IPS DF 6.9 (cell line): Measurements from ENCODE around the gene TMEM209.

Experiments used
- DNase-seq: peaks from one replicate; pipeline ENCODE4 v3.0.0-alpha.2; 2013; ENCODE audit warnings: low read depth, low spot score
- H3K27ac ChIP-seq: one replicate; pipeline ENCODE4 v1.5.1; 2013; ENCODE audit warnings: low read length, control low read depth
- H3K27me3 ChIP-seq: 2 replicates; pipeline ENCODE4 v1.6.1; 2013; ENCODE audit warnings: mild to moderate bottlenecking, low read length; ENCODE audit not compliant: control insufficient read depth, insufficient read depth
- H3K36me3 ChIP-seq: 2 replicates; pipeline ENCODE4 v1.6.1; 2013; ENCODE audit warnings: low read length; ENCODE audit not compliant: control insufficient read depth, insufficient read depth
- H3K4me1 ChIP-seq: 2 replicates; pipeline ENCODE4 v1.6.1; 2013; ENCODE audit warnings: low read length; ENCODE audit not compliant: control insufficient read depth, insufficient read depth
- H3K4me3 ChIP-seq: 2 replicates; pipeline ENCODE4 v1.5.1; 2013; ENCODE audit warnings: mild to moderate bottlenecking, low read length
- H3K9me3 ChIP-seq: 2 replicates; pipeline ENCODE4 v1.6.1; 2013; ENCODE audit warnings: low read length, inconsistent platforms; ENCODE audit not compliant: control insufficient read depth, insufficient read depth
- WGBS: extraction: QIAGEN DNeasy Blood & Tissue Kit; methylation state at CpG from one replicate; pipeline ENCODE4 v1.1.7; 2013; ENCODE audit warnings: mixed read lengths, missing lambda C conversion rate; ENCODE audit not compliant: insufficient read length, insufficient coverage; 5-methylcytosine and 5-hydroxymethylcytosine counted together

The TMEM209 gene

DNA sequence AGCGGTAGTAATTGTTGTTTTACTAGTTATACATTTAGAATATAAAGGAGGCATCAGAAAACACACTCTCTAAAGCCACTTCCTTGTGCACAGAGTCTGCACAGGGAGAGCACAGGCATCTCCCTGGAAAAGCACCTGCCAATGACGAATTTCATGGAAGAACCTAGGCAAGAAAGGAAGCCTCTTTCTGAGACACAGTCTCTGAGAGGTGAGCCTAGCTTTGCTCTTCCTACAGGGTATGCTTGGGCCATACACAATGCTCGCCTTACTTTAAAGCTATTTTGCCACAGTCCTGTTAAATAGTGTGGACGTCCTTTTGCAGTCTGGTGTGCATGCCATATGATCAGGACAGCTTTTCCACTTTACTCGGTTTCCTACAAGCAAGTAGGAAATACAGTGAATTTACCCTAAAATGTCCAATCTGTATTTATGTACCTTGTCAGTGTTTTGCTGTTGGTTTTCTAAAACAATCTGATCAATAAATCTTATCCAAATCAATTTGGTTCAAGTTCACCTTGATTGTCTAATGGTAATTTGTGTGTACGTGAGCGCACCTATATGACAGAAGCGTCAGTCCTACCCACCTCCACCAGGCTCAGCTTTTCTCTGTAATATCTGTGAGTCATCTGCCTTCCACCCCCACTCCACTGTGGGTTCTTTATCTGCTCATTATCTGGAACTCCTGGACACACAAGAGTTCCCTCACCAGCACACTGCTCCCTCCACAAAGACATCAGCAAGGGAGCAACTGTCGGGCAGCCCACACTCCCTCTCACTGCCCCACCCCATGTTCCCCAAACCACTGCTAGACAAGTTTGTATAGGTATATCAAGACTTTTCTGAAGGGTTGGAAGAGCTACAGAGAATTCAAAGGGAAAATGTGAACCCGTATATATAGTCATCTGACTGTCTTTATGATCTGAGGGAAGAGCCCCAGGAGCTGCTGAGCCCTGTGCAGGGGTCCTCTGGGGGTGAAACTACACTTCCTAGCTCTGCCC lies 69.7 kb downstream of the TMEM209 start:
- H3K27me3 ChIP-seq = no peaks in the 10 kb centered on the region
- H3K27ac ChIP-seq = no peak overlapping the region
- H3K4me3 ChIP-seq = no peak overlapping the region
- H3K4me1 ChIP-seq = no peaks in the 10 kb centered on the region
- no peaks in the 10 kb centered on the region for H3K36me3 ChIP-seq
- H3K9me3 ChIP-seq = no peaks in the 10 kb centered on the region
- no peak for DNase-seq
- WGBS = no CpG with 5 or more reads among the region's 10 CpGs

DNA sequence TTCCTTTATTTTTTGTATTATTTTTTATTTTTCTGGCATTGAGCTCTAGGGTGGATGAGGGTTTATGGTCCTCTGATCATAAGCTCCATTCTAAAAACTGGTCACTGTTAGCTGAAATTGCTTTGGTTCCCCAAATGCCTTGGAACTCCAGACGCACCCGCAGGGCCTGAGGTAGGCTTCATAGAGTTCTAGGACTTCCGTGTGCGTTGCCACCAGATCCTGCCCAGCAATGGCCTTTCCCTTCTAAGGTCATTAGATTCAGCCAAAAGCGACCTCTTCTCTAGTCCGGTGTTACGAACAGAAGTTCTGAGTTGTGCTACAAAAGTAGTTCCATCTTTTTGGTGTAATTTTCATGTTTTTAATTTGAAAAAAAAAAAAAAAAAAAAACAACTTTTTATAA lies 70.5 kb downstream of the TMEM209 start:
- Histone ChIP-seq H3K9me3 (no peaks in the 10 kb centered on the region), H3K27me3 (no peaks in the 10 kb centered on the region), H3K36me3 (no peaks in the 10 kb centered on the region), H3K27ac (no peak overlapping the region), H3K4me3 (no peak overlapping the region), H3K4me1 (no peaks in the 10 kb centered on the region)
- no CpG with 5 or more reads among the region's 7 CpGs for WGBS
- no peak for DNase-seq

DNA sequence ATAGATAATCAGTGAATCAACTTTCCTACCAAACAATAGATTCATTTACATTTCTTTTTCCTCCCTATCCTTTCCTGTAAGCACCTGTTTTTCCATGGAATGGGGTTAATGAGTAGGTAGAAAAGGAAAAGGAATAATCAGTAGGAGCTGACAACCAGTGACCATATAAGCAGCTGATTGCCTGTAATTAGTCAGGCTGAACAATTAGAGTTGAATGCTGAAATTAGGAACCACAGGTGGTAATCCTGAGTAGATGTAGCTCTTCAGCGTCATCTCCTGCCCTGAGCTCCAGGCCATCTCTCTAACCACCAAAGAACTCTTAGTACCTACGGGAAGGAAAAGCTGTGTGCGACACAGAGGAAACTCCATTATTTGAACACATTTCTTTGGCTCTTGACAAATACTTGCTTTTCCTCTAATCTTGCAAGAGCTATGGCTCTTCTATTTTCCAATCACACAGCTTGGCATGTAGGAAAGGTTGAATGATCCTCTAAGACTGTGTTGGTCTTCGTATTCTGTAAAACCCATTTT lies 71.0 kb downstream of the TMEM209 start:
- H3K4me3 ChIP-seq = no peak overlapping the region
- no CpG with 5 or more reads among the region's 4 CpGs for WGBS
- H3K27ac ChIP-seq = no peak overlapping the region

DNA sequence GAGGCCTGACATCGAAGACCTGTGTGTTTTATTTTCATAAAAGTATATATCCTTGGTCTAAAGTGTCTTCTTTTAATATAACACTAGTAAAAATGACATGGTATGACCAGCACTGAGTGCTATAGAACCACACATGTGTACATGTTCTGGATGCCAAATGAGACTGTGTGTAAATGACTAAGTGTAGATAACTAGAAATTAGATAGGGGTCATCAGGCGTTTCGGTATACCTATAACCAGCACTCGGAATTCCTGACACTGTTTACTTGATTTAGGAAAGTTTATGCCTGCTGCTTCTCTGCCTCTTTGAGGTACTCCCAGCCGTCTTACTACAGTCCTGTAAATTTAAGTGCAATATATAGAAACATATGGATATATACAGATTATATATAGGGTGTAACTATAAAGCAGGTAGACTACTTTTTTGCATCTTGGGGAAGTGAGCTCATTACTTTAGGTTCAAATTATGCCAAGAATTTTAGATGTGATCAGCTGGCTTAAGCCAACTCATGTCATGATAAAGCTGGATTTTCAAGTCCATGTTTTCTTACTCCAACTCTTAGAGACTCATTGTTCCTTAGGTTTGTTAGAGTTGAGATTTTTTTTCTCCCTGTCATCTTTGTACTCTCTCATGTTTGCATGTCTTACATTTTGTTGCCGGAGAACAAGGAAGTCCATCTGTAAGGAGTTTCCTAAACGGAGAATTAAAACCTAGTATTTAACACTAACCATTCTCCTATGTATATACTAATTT lies 72.0 kb downstream of the TMEM209 start:
- Histone ChIP-seq H3K36me3 (no peaks in the 10 kb centered on the region; the same call in 1 of the 2 replicates), H3K9me3 (no peaks in the 10 kb centered on the region), H3K4me3 (no peak overlapping the region), H3K4me1 (no peaks in the 10 kb centered on the region), H3K27ac (no peak overlapping the region), H3K27me3 (no peaks in the 10 kb centered on the region)
- DNase-seq = no peak
- no CpG with 5 or more reads among the region's 7 CpGs for WGBS

More for the DNA sequence above, 71.0 kb downstream of the TMEM209 start:
- no peak for DNase-seq
- Histone ChIP-seq H3K9me3 (no peaks in the 10 kb centered on the region), H3K27me3 (no peaks in the 10 kb centered on the region), H3K4me1 (no peaks in the 10 kb centered on the region), H3K36me3 (no peaks in the 10 kb centered on the region)

DNA sequence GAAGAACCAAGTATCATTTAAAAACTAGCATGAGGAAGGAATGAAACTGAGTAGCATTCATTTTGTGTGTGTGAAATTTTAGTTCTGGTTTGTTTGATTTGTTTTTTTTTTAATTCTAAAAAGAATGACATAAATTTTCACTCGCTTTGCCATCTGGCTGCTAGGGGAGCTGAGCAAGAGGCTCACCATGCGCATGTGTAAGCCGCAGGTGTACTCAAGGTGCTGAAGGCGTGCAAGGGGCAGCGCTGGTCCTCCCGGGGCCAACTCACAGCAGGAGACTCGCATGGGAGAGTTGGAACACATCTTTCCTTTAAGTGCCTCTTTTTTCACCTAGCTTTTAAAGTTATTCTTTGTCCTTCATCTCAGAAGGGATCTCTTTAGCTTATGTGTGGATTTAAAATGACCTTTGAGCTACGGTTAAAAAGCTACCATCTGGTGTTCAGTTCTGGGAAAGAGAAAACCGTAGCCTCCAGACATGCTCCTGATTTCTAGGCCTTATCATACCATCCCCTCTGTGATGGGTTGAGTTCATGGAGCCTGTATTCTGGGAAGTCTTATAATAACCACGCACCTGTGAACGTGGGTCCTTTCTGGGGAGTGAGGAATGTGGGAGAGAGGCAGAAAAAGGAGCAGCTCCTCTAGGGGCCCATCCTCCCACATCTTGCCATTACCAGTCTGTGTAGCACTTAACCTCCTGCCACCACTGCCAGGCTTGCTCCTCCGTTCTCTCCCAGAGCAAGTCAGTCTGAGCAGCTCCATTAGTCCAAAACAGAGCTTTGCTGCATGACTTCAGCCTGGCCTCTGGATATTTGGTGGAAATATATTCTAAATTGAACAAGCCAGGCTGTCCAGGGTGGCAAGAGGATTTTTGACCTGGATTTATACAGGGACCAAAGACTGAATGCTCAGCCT lies 73.0 kb downstream of the TMEM209 start:
- no peaks in the 10 kb centered on the region for H3K4me1 ChIP-seq
- no peaks in the 10 kb centered on the region; the same call in 1 of the 2 replicates for H3K36me3 ChIP-seq
- no peaks in the 10 kb centered on the region for H3K9me3 ChIP-seq
- no peak overlapping the region for H3K27ac ChIP-seq
- H3K27me3 ChIP-seq = no peaks in the 10 kb centered on the region
- no peak overlapping the region for H3K4me3 ChIP-seq
- WGBS = no CpG with 5 or more reads among the region's 12 CpGs
- DNase-seq = no peak

DNA sequence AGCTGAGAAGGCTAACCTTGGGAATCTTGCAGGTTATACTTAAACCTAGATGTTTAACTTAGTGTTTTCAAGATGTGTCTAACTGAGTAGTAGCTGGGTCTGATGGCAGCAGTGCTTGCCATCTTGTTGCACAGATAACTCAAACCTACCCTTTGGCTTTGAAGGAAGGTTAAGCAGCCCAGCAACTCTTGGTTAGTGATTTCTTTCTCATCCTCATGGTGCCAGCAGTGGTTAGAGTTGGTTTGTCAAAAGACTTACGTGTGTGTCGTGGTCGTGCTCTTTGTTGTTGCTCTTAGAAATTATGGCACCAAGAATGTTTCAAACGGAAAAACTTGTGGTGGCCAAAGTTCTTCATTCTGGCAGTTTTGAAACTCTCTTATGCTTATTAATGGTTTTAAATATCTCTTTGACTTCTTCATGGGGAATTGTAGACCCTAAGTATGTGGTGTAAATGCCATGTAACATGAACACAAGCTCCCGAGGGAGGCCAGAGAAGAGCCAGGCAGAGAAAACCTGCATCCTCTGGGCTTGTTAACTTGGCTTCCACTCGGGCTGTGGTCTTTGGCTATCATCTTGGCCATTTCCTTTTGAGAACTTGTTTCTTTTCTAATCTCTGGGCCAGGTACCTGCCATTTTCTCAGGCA lies 73.9 kb downstream of the TMEM209 start:
- DNase-seq = no peak
- Histone ChIP-seq H3K4me1 (no peaks in the 10 kb centered on the region), H3K4me3 (no peak overlapping the region), H3K9me3 (no peaks in the 10 kb centered on the region), H3K27me3 (no peaks in the 10 kb centered on the region), H3K36me3 (no peaks in the 10 kb centered on the region; the same call in 1 of the 2 replicates), H3K27ac (no peak overlapping the region)
- no CpG with 5 or more reads among the region's 6 CpGs for WGBS

DNA sequence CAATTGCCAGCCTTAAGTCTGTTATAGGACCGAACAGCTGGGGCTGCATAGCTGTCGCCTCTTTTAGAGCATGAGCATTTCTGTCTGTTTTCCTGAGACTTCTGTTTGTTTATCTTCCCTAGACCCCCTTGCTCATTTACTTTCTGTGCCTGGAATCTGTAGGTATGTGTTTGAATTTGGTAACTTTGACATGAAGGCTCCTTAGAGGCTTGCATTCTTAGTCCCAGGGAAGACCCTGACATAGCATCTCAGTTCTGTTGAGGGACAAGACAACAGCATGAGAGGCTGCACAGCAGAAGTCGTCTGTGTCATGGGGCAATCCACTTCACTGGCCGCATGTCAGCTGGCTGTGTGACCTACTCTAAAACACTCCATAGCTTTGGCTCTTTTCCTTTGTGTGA lies 76.2 kb downstream of the TMEM209 start:
- Histone ChIP-seq H3K36me3 (no peaks in the 10 kb centered on the region; the same call in 1 of the 2 replicates), H3K9me3 (no peaks in the 10 kb centered on the region), H3K27me3 (no peaks in the 10 kb centered on the region), H3K4me3 (no peak overlapping the region), H3K4me1 (no peaks in the 10 kb centered on the region), H3K27ac (no peak overlapping the region)
- no peak for DNase-seq
- WGBS = no CpG with 5 or more reads among the region's 4 CpGs

DNA sequence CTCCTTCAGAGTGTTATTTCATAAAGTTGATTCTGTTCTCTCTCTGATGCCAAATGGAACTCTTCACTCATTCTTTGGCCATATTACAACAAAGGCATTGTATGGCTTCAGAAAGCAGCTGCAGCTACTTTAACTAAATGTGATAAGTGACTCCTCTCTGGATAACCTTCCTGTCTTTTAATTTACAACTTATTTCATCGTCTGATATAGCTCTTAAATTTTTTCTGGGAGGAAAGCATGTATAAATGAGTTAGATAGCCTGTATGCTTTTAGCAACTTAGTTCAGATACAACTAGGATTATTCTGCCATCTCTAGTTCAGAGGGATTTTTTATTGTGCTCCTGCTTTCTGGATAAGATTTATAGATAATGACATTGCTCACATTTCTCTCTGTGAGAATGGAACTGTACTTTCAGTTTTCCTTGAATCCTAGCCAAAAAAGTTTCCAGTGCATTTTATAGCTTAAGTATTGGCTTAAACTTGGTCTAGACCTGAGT lies 77.3 kb downstream of the TMEM209 start:
- Histone ChIP-seq H3K27ac (no peak overlapping the region), H3K4me3 (no peak overlapping the region)

GRCh38 chr7:130127404-130127803 lies 77.8 kb downstream of the TMEM209 start:
- DNase-seq = no peak
- Histone ChIP-seq H3K4me1 (no peaks in the 10 kb centered on the region), H3K9me3 (no peaks in the 10 kb centered on the region), H3K4me3 (no peak overlapping the region), H3K36me3 (no peaks in the 10 kb centered on the region; the same call in 1 of the 2 replicates), H3K27me3 (no peaks in the 10 kb centered on the region), H3K27ac (no peak overlapping the region)
- WGBS = no CpG with 5 or more reads among the region's 2 CpGs

More for the DNA sequence above, 77.3 kb downstream of the TMEM209 start:
- no peak for DNase-seq
- Histone ChIP-seq H3K4me1 (no peaks in the 10 kb centered on the region), H3K9me3 (no peaks in the 10 kb centered on the region), H3K36me3 (no peaks in the 10 kb centered on the region; the same call in 1 of the 2 replicates), H3K27me3 (no peaks in the 10 kb centered on the region)
- WGBS = no CpG with 5 or more reads among the region's 1 CpG
